GM12891 (cell line): Measurements from ENCODE around the gene BMPR1A.

Source experiments
- DNase-seq: peaks from one replicate; pipeline ENCODE4 v3.0.0; 2011; ENCODE audit warnings: low spot score; ENCODE audit not compliant: insufficient read length
- FAIRE-seq: peaks from 2 replicates; lab custom pipeline; 2011; peaks lifted over from hg19 to GRCh38; lab: Jason Lieb, UNC
- PAX5 ChIP-seq: IDR thresholded peaks from 2 replicates; pipeline ENCODE4 v1.6.1; 2011; ENCODE audit warnings: low read length, moderate library complexity, mild to moderate bottlenecking; ENCODE audit not compliant: insufficient read depth, severe bottlenecking
- POLR2A ChIP-seq: IDR thresholded peaks from 2 replicates; pipeline ENCODE4 v1.6.1; 2011; ENCODE audit warnings: low read depth, low read length, control low read depth
- POLR2AphosphoS5 ChIP-seq: IDR thresholded peaks from 2 replicates; pipeline ENCODE4 v1.6.1; 2011; ENCODE audit warnings: low read depth, low read length, control low read depth
- POU2F2 ChIP-seq: IDR thresholded peaks from 2 replicates; pipeline ENCODE4 v1.6.1; 2011; ENCODE audit warnings: low read depth, mild to moderate bottlenecking, control low read depth, low read length, moderate library complexity
- SPI1 ChIP-seq: IDR thresholded peaks from 2 replicates; pipeline ENCODE4 v1.6.1; 2011; ENCODE audit warnings: low read depth, low read length, control low read depth
- TAF1 ChIP-seq: IDR thresholded peaks from 2 replicates; pipeline ENCODE4 v1.6.1; 2011; ENCODE audit warnings: low read depth, low read length, control low read depth

BMPR1A gene

DNA sequence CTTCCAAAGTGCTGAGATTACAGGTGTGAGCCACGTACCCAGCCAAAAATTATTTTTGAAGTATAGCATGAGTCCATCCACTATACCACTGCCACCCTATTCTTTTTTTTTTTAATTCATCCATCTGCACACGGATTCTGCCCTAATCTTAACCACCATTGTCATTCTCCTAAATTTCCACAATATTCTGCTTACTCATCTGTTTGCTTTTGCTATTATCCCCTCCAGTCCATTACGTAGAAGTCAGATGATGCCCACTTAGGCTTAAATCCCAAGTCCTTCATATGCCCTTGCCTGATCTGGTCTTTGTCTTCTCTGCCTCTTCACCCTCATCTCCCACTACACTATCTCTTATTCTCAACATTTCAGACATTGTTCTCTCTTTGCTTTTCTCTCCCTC, 114.3 kb downstream of the BMPR1A start:
- DNase-seq, result no peak
- FAIRE-seq, result no peak

DNA sequence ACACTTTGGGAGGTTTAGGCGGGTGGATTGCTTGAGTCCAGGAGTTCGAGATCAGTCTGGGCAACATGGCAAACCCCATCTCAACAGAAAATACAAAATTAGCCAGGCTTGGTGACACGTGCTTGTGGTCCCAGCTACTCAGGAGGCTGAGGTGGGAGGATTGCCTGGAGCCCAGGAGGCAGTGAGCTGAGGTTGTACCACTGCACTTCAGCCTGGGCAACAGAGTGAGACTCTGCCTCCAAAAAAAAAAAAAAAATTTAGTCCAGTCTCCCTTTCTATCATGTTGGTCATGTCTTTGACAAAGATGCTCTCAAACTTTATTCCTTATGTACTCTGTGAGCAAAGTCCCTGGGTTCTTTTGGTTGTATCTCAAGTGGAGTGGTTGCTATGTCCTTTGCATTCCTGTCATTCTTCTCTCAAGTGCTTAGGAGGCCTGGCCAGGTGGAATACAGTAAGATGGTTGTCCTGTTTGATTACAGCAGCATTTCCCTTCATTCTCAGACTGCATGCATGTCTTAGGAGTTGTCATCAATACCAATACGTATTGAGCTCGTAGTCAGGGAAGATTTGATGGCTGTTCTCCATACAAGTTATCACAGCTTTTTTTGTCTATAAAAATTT, 115.3 kb downstream of the BMPR1A start:
- no peak for DNase-seq
- no peak for FAIRE-seq
- no peak for TF ChIP-seq SPI1
- no peak for TF ChIP-seq POLR2AphosphoS5
- no peak for TF ChIP-seq POLR2A
- TF ChIP-seq TAF1, result no peak
- no peak for TF ChIP-seq POU2F2
- TF ChIP-seq PAX5, result no peak

More for the DNA sequence above, 114.3 kb downstream of the BMPR1A start:
- TF ChIP-seq PAX5 (no peak), POU2F2 (no peak), POLR2AphosphoS5 (no peak), POLR2A (no peak)

DNA sequence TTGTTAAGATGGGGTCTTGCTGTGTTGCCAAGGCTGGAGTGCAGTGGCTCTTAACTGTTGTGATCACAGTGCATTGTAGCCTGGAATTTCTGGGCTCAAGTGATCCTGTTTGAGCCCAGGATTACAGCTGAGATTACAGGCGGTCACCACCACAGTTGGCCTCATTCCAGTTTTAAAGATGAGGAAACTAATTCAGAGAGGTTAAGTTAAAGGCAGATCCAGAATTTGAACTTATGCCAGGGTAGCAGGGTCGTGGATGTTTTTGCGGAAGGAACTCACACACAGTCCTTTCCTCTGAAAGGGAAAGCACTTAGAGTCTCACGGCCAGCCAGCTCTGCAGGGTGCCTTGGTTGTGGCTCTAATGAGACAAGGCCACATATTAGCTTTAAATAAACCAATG, 116.3 kb downstream of the BMPR1A start:
- FAIRE-seq, result peak; percentile 94
- DNase-seq, result no peak
- no peak for TF ChIP-seq TAF1
- no peak for TF ChIP-seq PAX5
- no peak for TF ChIP-seq SPI1
- TF ChIP-seq POLR2A, result no peak
- TF ChIP-seq POU2F2, result no peak
- TF ChIP-seq POLR2AphosphoS5, result no peak

DNA sequence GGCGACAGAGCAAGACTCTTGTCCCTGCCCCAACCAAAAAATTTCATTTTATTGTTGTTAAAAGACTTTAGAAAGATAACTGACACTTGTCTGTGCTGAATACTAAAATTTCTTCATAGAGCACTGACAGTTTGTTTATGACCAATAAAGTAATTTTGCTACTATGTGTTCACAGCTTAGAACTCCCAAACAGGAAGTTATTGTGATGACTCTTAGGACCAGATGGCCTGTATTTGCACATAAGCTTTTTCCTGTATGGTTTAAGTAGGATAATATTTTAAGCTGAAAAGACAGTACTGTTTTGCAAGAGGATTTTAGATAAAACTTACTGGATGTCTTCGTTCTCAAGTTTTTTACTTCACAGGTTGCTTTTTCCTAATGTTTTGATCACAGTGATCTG, 120.3 kb downstream of the BMPR1A start:
- TF ChIP-seq PAX5 (no peak), TAF1 (no peak), SPI1 (no peak), POLR2A (no peak), POU2F2 (no peak), POLR2AphosphoS5 (no peak)
- DNase-seq (no peak), FAIRE-seq (no peak)

DNA sequence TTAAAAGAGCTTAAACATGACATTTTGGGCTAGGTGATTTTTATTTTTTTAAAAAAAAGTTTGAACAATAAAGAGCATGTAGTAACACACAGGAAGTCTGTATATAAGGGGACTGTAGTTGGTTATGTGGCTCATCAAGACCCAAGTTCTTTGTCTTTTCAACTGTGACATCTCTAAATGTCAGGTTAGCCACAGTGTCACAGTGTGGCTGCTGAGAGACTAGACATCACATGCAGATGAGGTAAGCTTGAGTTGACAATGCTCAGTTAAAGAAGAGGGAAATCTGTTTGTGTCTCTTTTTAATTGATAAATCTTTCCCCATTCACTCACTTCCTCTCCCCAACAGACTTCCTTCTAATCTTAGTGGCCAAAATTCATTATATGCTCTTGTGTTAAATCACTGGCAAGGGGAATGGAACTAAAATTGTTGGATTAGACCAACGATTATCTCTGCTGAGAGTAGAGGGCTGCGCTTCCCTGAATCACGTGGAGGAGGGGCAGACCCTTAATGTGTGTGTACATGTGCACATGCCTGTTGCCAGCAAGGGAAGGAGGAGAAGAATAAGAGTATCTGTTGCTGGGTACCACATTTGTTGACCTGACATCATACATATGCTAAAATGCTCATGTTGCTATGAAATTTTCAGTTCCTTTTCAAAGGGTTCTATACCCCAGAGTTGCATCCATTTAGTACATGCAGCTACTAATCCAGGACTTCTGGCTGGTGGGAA, 122.7 kb downstream of the BMPR1A start:
- no peak for TF ChIP-seq POLR2AphosphoS5
- peak; percentile 45 for TF ChIP-seq SPI1
- no peak for DNase-seq
- FAIRE-seq, result peak; percentile 85

DNA sequence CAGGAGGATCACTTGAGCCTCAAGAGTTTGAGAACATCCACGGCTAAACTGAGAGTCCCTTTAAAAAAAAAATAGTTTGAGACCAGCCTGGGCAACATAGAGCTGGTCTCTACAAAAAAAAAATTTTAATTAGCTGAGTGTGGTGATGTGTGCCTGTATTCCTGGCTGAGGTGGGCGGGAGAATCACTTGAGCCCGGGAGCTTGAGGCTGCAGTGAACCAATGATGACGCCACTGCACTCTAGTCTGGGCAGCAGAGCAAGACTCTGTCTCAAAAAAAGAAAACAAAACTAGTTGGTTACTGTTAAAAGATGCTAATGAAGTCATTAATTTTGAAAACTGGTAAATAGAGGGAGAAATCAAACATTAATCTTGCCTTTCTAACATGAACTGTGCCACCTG, 124.6 kb downstream of the BMPR1A start:
- DNase-seq (no peak), FAIRE-seq (no peak)
- TF ChIP-seq POLR2A, result no peak
- no peak for TF ChIP-seq PAX5
- TF ChIP-seq POU2F2, result no peak
- no peak for TF ChIP-seq TAF1
- TF ChIP-seq SPI1, result no peak
- no peak for TF ChIP-seq POLR2AphosphoS5

DNA sequence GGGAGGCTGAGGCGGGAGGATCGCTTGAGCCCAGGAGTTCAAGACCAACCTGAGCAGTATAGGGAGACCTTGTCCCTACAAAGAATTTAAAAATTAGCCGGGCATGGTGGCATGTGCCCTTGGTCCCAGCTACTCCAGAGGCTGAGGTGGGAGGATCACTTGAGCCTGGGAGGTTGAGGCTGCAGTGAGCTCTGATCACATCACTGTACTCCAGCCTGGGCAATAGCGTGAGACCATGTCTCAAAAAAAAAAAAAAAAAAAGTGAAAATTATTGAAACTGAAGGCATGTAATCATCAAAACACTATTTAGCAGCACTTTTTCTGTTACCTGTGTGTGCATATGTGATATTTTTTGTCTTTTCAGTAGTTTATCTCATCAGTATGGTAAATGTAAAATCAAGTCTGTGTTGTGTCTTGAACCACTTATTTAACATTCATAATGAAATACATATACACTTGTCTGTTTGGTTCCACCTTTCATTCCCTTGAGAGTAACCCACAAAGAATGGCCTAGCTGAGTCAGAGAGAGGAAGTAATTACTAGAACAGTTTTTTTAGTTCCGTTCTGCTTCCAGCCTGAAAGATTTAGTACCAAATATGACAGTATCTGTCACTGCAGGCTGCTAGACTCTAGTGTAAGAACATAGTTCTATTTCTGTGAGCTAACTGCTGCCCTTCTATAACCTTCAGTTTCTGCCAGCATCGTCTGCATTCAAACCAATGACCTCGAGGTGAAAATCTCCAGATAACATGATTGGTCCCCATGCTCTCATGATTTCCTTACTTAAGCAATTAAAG, 132.4 kb downstream of the BMPR1A start:
- peak; percentile 96 for FAIRE-seq
- peak; percentile 44 for DNase-seq
- TF ChIP-seq TAF1 (no peak), SPI1 (peak; percentile 91)

DNA sequence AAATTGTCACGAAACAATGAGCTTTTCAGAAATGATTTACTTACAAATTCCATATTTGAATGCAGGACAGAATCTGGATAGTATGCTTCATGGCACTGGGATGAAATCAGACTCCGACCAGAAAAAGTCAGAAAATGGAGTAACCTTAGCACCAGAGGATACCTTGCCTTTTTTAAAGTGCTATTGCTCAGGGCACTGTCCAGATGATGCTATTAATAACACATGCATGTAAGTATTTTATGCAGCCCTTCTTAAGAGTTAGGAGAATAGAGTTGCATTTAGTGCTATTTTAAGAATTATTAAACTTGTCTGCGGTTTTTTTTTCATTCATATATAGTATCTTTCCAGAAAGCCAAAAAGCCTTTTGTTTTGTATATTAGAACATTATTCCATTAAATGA, 133.6 kb downstream of the BMPR1A start:
- DNase-seq, result no peak
- TF ChIP-seq POLR2A, result no peak
- no peak for TF ChIP-seq TAF1
- no peak for TF ChIP-seq PAX5
- no peak for TF ChIP-seq POLR2AphosphoS5
- TF ChIP-seq POU2F2, result no peak
- TF ChIP-seq SPI1, result no peak
- FAIRE-seq, result no peak

DNA sequence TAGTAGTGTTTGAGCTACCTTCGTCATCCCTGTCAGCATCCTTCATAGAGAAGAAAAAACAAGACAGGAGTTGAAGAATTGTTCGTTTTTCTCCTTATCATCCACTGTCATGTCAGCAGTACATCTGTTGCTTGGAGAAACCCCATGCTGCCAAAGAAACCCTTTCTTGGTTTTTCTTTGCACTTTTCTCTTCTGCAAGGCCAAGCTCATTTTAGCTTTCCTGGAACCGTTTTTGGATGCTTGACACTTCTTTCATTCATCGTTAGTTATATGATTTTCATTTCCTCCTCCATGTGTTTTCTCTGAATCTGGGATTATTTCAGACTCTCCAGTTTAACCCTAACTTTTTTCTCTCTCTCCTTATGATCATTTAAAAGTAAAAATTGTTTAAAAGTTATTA, 142.1 kb downstream of the BMPR1A start:
- FAIRE-seq (no peak), DNase-seq (no peak)
- no peak for TF ChIP-seq PAX5
- TF ChIP-seq POLR2AphosphoS5, result no peak
- TF ChIP-seq SPI1, result no peak
- no peak for TF ChIP-seq POU2F2
- TF ChIP-seq POLR2A, result no peak
- TF ChIP-seq TAF1, result no peak
